Measurements from ENCODE around the gene CRIP1. TPM values are rescaled to one million over a fixed set of nuclear protein-coding genes. Genes with fewer than 3 reads are reported as not detected.
A peak's percentile ranks its signal among the peaks of the same experiment; 100 is the strongest.

Gene CRIP1
- total and polyA plus RNA-seq, 12 donors, result 34.0 to 170 (median 56.0) TPM

- H3K27me3 ChIP-seq, result no peaks in the 10 kb centered on the region
- no peaks in the 10 kb centered on the region for H3K9me3 ChIP-seq
- TF ChIP-seq CTCF (IDR thresholded peaks at IDR 0.05), result no peak
- H3K4me3 ChIP-seq, result no peak overlapping the region
- ATAC-seq (no peak), DNase-seq (no peak)
- no peak overlapping the region for H3K27ac ChIP-seq
- peaks cover 0 to 12% (median 5%) of the 10 kb centered on the region in 9 donors for H3K4me1 ChIP-seq
- intact Hi-C loops (cut with DNase I), result no loop called here
- WGBS, 2 donors, result 84 to 86% methylated on average over 21 of the region's 21 CpGs
- peaks cover 0 to 11% (median 0%) of the 10 kb centered on the region in 9 donors for H3K36me3 ChIP-seq
These were observed 13.5 kb downstream of the CRIP1 start for GRCh38 chr14:105500036-105500725.

GRCh38 chr14:105500726-105501101 lies 14.0 kb downstream of the CRIP1 start:
- Histone ChIP-seq H3K27me3 (no peaks in the 10 kb centered on the region), H3K9me3 (no peaks in the 10 kb centered on the region), H3K4me1 (peaks cover 0 to 8% (median under 1%) of the 10 kb centered on the region in 9 donors), H3K36me3 (peaks cover 0 to 11% (median 0%) of the 10 kb centered on the region in 9 donors), H3K27ac (no peak overlapping the region), H3K4me3 (no peak overlapping the region)
- DNase-seq, result no peak
- intact Hi-C loops (cut with DNase I), result no loop called here
- TF ChIP-seq CTCF (IDR thresholded peaks at IDR 0.05), result no peak
- WGBS, 2 donors, result 63 to 65% methylated on average over 10 of the region's 10 CpGs
- no peak for ATAC-seq

GRCh38 chr14:105501504-105502291 lies 15.0 kb downstream of the CRIP1 start:
- intact Hi-C loops (cut with DNase I), result no loop called here
- Histone ChIP-seq H3K27ac (no peak overlapping the region), H3K4me3 (no peak overlapping the region), H3K9me3 (no peaks in the 10 kb centered on the region), H3K36me3 (peaks cover 0 to 11% (median 0%) of the 10 kb centered on the region in 9 donors), H3K4me1 (no peaks in the 10 kb centered on the region), H3K27me3 (no peaks in the 10 kb centered on the region)
- 86 to 89% methylated on average over 13 of the region's 13 CpGs for WGBS, 2 donors
- TF ChIP-seq CTCF (IDR thresholded peaks at IDR 0.05), result no peak
- ATAC-seq (peak in 1 of 8 donors; percentile 20), DNase-seq (no peak)

DNA sequence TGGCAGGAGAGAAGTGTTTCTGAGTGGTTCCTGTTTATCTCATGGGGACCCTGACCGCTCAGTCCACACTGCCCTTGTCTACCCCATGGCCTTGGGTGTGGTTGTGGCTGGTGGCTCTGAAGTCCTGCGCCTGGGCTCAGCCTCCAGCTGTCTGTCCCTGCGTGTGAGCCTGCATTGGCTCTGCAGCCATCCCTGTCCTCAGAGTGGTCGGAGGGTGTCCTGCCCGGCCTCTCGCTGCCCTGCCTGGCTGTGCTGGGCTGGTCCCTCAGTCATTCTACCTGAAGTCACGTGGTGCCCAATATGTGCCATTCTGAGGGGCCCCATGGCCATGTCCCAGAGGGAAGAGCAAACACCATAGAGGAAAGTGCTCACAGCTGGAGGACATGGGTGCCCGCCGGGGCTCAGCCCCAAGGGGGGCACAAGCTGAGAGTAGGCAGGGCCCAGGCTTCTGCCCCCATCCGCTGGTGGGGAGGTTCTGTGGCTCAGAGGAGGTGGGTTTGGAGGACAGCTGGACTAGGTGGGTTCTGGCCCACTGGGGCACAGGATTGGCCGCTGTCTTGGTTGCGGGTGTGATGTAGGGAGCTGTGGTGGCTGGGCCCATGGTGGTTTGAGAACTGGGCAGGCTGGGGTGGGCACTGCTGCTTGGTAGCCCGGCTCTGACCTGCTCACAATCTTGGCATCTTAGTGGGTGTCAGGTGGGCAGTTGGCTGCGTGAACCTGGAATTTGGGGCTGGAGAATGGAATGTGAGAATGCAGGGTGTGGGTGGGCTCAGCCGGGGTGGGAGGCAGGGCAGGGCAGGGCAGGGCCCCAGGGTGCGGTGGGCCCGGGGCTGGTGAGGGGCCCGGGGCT lies 16.0 kb downstream of the CRIP1 start:
- H3K4me1 ChIP-seq, result no peaks in the 10 kb centered on the region
- DNase-seq (no peak), ATAC-seq (no peak)
- peaks cover 0 to 6% (median 0%) of the 10 kb centered on the region in 7 donors for H3K27me3 ChIP-seq
- TF ChIP-seq CTCF (IDR thresholded peaks at IDR 0.05), result no peak
- H3K27ac ChIP-seq, result no peak overlapping the region
- no peaks in the 10 kb centered on the region for H3K9me3 ChIP-seq
- peaks cover 0 to 11% (median 0%) of the 10 kb centered on the region in 9 donors for H3K36me3 ChIP-seq
- WGBS, 2 donors, result 83 to 90% methylated on average over 18 of the region's 18 CpGs
- no peak overlapping the region for H3K4me3 ChIP-seq
- intact Hi-C loops (cut with DNase I), result no loop called here
